Heart right ventricle (tissue), 16 donors: ENCODE measurements around the gene CMKLR1. TPM values are rescaled to one million over a fixed set of nuclear protein-coding genes. Genes with fewer than 3 reads are reported as not detected.

Experiments
- ATAC-seq, 8 donors: fragments of 200-7000 bp; cut with Tn5 transposase; one replicate each; pipeline ENCODE4 v1.9.1; 2020; ENCODE audit warnings: mild to moderate bottlenecking in 8 of 8, moderate library complexity in 8 of 8, moderate number of reproducible peaks in 1 of 8
- DNase-seq, 2 donors: peaks; one replicate each; pipeline ENCODE4 v3.0.0-alpha.2; 2020
- H3K27ac ChIP-seq, 10 donors: fragments of 200-600 bp; sonication (generic) in 2 of 10; one replicate each; pipeline versions ENCODE4 v1.5.0 to v1.8.0; 2020 to 2022; ENCODE audit warnings: mild to moderate bottlenecking in 3 of 10
- H3K27me3 ChIP-seq, 7 donors: fragments of 200-600 bp; one replicate each; pipeline ENCODE4 v1.8.0; 2021 to 2022; ENCODE audit warnings: mild to moderate bottlenecking in 2 of 7
- H3K36me3 ChIP-seq, 9 donors: fragments of 200-600 bp; sonication (generic) in 1 of 9; one replicate each; pipeline versions ENCODE4 v1.5.0 to v1.8.0; 2020 to 2022; ENCODE audit warnings: mild to moderate bottlenecking in 2 of 9
- H3K4me1 ChIP-seq, 9 donors: fragments of 200-600 bp; sonication (generic) in 1 of 9; one replicate each; pipeline versions ENCODE4 v1.5.0 to v1.8.0; 2020 to 2022; ENCODE audit warnings: mild to moderate bottlenecking in 4 of 9
- H3K4me3 ChIP-seq, 10 donors: fragments of 200-600 bp; sonication (generic) in 2 of 10; one replicate each; pipeline versions ENCODE4 v1.5.0 to v1.8.0; 2020 to 2022; ENCODE audit warnings: mild to moderate bottlenecking in 7 of 10, moderate library complexity in 2 of 10
- H3K9me3 ChIP-seq, 11 donors: fragments of 200-600 bp in 10 of 11; sonication (generic) in 2 of 11; one replicate each; pipeline versions ENCODE4 v1.5.0 to v1.8.0; 2013 to 2022; ENCODE audit warnings: mild to moderate bottlenecking in 2 of 11, control low read depth in 1 of 11, moderate library complexity in 1 of 11
- CTCF ChIP-seq, 9 donors: fragments of 200-600 bp; sonication (generic) in 2 of 9; IDR thresholded peaks; one replicate each; pipeline versions ENCODE4 v1.5.0 to v1.8.0; 2021 to 2022; ENCODE audit warnings: antibody characterized with exemption in 9 of 9, mild to moderate bottlenecking in 5 of 9, moderate library complexity in 1 of 9
- WGBS, 2 donors: extraction: QIAGEN DNeasy Blood & Tissue Kit; methylation state at CpG; one replicate each; pipeline ENCODE4 v1.1.7; 2013; ENCODE audit warnings: inconsistent platforms in 1 of 2; 5-methylcytosine and 5-hydroxymethylcytosine counted together
- intact Hi-C, 10 donors: fragments of 100-400 bp; cut with DNase I; formaldehyde crosslinking; loops; one replicate each; pipeline versions ENCODE4 v1.11.1 to v1.14.2; 2022
- polyA plus RNA-seq, 2 donors: library from polyadenylated mRNA; stranded (reverse); fragments of 200-250 nt; gene quantifications; one replicate each; pipeline ENCODE4 v1.2.3, GENCODE V29; 2013
- total RNA-seq, 10 donors: library from RNA; stranded (reverse); fragmentation: NEBNext Ultra II Directional in 3 of 10; extraction: Animal tissue kit (Norgen Biotek cat#: 25700) in 3 of 10; gene quantifications; one replicate each; pipeline versions ENCODE4 v1.2.1 to v1.2.4, GENCODE V29; 2021 to 2023
- donor health status: Arrhythmogenic right ventricular cardiomyopathy.
- donor health status: ischemic (EF 13 %, LVEDD 7.1; RV severe dilation, severe dysfunction).
- donor health status: healthy with polysubstance abuse.
- donor health status: DM: no; HTN: yes; CAD: no.
- donor health status: DM: no; HTN: no; CAD: no.
- donor health status: ischemic (EF 25% LVEDD 6.9; RV normal size, moderate dysfunction).
- donor health status: ischemic (EF 25% LVEDD 5.7; RV mildly dilated, moderate dysfunction).
- donor health status: healthy.
- donor health status: DM: yes; HTN: yes; CAD: no.
- donor health status: Ischemic cardiomyopathy.
- donor health status: ischemic (EF 35%, LVEDD 5.7; RV mildly dilated, moderate dysfunction).
- donor health status: nonischemic (EF 11% LVEDD 7.7; RV severe dilation, severe dysfunction).
- donor health status: DM: yes; HTN: yes; CAD: no.
- donor health status: PGD.
- donor health status: ischemic (EF 29% LVEDD 5.4; RV normal size, mild dysfunction).
- donor health status: nonischemic (EF 23%, LVEDD 6.1; RV moderate dilation, normal function).

The CMKLR1 gene
- total and polyA plus RNA-seq, 12 donors, result 2.2 to 24.0 (median 5.1) TPM

DNA sequence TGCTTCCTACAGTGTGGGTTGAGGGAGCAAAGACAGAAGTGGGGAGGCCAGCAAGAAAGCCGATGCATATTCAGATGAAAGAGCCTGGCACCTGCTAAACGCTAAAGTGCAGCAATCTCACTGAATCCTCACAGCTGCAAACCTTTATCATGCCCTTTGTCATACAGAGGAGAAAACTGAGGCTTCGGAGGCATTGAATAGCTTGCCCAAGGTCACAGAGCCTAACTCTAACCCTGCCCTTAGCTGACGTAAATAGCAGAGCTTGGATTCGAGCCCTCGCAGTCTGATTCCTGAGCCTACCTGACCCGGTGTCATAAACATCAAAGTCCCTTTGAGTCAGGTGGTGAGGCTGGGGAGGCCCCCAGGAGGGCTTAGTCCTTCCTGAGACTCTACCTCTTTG, 54.9 kb downstream of the CMKLR1 start:
- no peak for TF ChIP-seq CTCF (IDR thresholded peaks at IDR 0.05)
- DNase-seq (no peak), ATAC-seq (no peak)
- Histone ChIP-seq H3K4me1 (peaks cover 0 to 26% (median 6%) of the 10 kb centered on the region in 9 donors), H3K4me3 (no peak overlapping the region), H3K9me3 (no peaks in the 10 kb centered on the region), H3K36me3 (peaks cover 0 to 3% (median 0%) of the 10 kb centered on the region in 9 donors), H3K27ac (no peak overlapping the region), H3K27me3 (peaks cover 0 to 9% (median 0%) of the 10 kb centered on the region in 7 donors)
- intact Hi-C loops, result no loop called here
- 68 to 71% methylated on average over 7 of the region's 7 CpGs for WGBS, 2 donors

GRCh38 chr12:108282676-108283075, 56.4 kb downstream of the CMKLR1 start:
- peaks cover 0 to 9% (median 0%) of the 10 kb centered on the region in 7 donors for H3K27me3 ChIP-seq
- H3K4me1 ChIP-seq, result peaks cover 0 to 18% (median 0%) of the 10 kb centered on the region in 9 donors
- H3K27ac ChIP-seq, result no peak overlapping the region
- intact Hi-C loops, result no loop called here
- no peak for TF ChIP-seq CTCF (IDR thresholded peaks at IDR 0.05)
- 51 to 57% methylated on average over 3 of the region's 3 CpGs for WGBS, 2 donors
- H3K4me3 ChIP-seq, result no peak overlapping the region
- ATAC-seq, result peak in 2 of 8 donors; percentile 41 to 45
- H3K36me3 ChIP-seq, result no peaks in the 10 kb centered on the region
- no peak for DNase-seq
- no peaks in the 10 kb centered on the region for H3K9me3 ChIP-seq

GRCh38 chr12:108282160-108282559, 57.0 kb downstream of the CMKLR1 start:
- intact Hi-C loops, result no loop called here
- H3K27me3 ChIP-seq, result peaks cover 0 to 9% (median 0%) of the 10 kb centered on the region in 7 donors
- no peak for ATAC-seq
- 32 to 35% methylated on average over 2 of the region's 2 CpGs for WGBS, 2 donors
- H3K9me3 ChIP-seq, result no peaks in the 10 kb centered on the region
- no peak overlapping the region for H3K4me3 ChIP-seq
- no peak overlapping the region for H3K27ac ChIP-seq
- H3K36me3 ChIP-seq, result no peaks in the 10 kb centered on the region
- TF ChIP-seq CTCF (IDR thresholded peaks at IDR 0.05), result no peak
- no peak for DNase-seq
- H3K4me1 ChIP-seq, result peaks cover 0 to 18% (median 0%) of the 10 kb centered on the region in 9 donors

GRCh38 chr12:108277613-108278012, 61.5 kb downstream of the CMKLR1 start:
- DNase-seq (no peak), ATAC-seq (no peak)
- TF ChIP-seq CTCF (IDR thresholded peaks at IDR 0.05), result no peak
- H3K27ac ChIP-seq, result no peak overlapping the region
- H3K4me3 ChIP-seq, result no peak overlapping the region
- H3K36me3 ChIP-seq, result no peaks in the 10 kb centered on the region
- peaks cover 0 to 4% (median 0%) of the 10 kb centered on the region in 11 donors for H3K9me3 ChIP-seq
- peaks cover 0 to 9% (median 0%) of the 10 kb centered on the region in 7 donors for H3K27me3 ChIP-seq
- H3K4me1 ChIP-seq, result peaks cover 0 to 6% (median 0%) of the 10 kb centered on the region in 9 donors
- intact Hi-C loops, result no loop called here
